ENCODE data around the gene SPRN.
"Not testable (repeated sequence)": the region's sequence is repeated elsewhere in the genome, so short reads cannot be mapped to it uniquely, and the experiment has no call there.

SPRN gene

DNA sequence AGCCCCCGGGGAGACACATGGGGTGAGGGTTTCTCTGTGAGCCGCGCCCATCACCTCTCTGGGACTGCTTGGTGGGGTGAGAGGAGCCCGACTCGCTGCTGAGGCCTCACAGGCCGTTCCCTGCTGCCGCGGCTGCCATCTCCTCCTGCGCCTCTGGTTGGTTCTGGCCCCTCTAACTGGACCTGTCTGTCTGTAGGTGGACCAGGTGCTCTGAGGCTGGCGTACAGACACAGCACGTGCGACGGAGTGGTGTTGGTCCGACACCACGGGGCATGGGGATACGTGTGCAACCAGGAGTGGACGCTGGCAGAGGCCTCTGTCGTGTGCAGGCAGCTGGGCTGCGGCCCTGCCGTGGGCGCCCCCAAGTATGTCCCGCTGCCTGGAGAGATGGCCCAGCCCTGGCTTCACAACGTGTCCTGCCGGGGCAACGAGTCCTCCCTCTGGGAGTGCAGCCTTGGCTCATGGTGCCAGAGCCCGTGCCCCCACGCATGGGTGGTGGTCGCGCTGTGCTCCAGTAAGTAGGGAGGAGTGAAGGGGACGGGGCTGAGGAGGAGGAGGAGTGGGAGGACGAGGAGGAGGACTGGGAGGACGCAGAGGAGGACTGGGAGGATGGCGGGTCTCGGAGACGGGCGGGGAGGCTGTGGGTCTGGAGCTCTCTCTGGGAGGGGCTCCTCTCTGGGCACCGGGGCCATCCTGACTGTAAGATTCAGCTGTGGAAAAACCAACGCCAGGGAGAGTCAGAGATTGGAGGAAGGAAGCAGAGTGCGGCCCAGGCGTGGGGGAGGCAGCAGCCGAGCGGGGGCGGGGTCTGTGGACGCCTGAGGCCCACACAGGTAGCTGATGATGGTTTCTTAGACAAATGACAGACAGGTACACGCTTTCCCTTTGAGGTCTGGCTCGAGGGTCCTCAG is 31.9 kb upstream of the SPRN start:
- no peak for DNase-seq

DNA sequence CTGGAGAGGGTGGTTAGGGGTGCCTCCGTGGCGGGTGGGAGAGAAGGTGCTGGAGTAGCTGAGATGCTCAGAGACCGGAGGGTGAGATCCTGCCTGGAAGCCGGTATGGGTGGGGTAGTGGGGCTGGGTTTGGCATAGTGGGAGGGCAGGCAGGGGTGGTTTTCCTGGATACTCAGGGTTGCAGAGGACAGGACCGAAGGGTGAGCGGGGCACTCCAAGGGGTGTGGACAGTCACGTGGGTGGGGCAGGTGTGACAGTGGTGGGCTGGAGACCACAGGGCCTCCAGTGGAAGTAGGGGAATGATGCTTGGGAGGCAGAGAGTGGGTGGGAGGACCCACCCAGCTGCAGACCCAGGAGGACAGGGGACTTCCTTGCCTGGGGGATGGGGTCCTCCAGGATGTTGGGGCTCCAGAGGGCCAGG is 31.2 kb upstream of the SPRN start:
- no peak for DNase-seq

DNA sequence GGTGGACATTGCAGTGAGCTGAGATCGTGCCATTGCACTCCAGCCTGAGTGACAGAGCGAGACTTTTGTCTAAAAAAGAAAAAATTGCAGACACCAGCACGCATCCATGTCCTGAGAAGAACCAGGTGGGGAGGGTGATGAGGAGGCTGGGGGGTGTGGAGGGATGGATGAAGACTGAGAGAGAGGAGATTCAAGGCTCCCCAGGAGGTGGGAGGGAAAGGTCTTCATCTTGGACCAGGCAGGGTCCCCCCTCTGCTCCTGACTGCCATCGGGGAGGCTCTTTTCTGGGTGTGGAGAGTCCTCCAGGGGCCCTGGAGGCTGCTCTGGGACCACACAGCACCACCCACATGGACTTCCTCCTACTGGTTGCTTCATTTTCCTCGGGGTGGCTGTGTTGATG is 30.8 kb upstream of the SPRN start:
- no peak for DNase-seq

DNA sequence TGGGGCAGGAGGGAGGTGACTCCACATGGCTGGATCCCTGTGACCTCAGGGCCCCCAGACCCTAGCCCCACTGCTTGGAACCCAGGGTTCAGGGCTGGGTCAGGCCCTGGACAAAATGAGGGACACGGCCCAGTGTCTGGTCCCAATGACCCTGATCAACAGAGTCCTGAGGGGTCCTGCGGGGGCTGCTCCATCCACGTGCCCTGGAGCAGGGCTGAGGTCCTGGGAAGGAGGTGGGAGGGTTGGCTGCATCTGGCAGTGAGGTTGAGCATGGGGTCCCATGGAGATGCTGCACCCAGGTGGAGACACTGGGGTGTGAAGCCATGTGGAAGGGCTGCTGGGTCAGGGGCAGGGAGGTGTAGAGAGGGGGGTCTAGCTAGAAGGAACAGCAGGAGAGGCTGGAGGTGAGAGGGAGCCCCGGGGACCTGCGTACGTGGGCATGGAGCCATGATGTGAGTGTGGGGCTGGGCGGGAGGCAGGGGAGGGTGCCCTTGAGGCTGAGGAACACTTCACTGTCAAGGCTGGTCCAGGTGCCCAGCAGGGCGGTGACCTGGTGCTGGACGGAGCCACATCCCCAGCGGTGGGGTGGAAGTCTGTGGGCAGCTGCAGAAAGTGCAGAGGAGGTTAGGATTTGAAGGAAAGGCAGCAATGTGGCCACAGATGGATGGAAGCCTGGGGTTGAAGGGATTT is 29.9 kb upstream of the SPRN start:
- no peak for DNase-seq

DNA sequence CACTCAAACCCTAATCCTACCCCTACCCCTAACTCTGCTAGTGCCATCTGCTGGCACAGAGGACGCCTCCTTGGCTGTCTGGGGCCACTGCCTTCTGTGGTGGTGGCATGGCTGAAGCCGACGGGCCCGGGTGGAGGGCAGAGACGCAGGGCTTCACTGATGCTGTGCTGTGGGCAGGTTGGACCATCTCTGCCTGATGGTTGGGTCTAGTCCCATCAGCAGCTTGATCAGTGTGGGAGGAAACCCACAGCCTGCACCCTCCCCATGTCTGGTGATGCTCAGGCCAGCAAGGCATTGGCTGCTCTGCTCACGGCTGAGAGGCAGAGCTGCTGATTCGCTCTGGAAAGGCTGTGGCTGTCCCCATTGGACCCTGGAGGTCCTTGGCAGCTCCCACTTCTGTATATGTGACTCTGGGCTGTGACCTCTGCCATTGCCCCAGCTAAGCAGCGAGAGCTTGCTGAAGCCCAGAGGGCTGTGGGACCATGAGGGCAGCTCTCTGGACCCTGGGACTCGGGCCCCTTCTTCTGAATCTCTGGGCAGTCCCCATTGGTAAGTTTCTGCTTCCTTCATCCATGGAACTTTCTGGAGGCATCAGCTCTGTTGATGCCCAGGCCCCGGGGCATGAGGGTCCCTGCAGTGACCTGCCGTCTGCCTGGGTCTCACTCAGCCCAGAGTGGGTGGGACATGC is 29.2 kb upstream of the SPRN start, which contains the start of gene SCART1:
Gene SCART1 (plus strand): TSS at position 430 of the 688 bp plus-strand sequence. CDS start 53 bp downstream, at position 483.
- DNase-seq: no peak

DNA sequence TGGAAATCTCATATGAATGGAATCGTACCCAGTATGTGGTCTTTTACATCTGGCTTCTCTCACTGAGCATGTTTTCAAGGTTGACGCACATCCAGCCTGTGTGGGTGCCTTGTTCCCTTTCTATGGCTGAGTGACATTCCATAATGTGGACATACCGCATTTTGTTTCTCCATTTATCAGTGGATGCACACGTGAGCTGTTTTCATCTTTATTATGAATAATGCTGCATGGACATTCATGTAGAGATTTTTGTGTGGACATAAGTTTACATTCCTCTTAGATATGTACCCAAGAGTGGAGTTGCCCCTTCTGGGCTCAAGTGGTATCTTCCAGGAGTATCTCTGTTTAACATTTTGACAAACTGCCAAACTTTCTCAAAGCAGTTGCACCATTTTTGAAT is 28.0 kb upstream of the SPRN start:
- no peak for DNase-seq

DNA sequence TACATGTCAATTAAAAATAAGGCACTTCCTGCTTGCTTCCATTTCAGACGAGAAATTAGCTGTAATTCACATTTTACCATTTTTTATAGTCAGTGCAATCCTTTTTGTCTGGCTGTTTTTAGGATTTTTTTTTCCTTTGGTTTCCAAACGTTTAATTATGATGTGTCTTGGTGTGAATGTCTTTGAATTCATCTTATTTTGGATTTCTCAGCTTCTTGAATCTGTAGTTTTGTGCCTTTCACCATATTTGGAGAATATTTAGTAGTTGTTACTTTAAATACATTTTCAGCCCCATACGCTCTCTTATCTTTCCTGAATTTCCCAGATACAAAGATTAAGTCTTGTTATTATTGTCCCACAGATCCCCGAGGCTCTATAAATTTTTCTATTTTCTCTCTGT is 26.9 kb upstream of the SPRN start:
- no peak for DNase-seq

DNA sequence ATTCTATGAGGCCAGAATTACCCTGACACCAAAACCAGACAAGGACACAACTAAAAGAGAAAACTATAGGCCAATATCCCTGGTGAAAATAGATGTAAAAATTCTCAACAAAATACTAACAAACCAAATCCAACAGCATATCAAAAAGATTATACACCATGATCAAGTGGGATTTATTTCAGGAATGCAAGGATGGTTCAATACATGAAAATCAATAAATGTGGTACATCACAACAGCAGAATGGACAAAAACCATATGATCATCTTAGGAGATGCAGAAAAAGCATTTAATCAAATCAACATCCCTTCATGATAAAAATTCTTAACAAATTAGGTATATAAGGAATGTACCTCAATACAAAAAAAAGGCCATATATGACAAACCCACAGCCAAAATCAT is 23.7 kb upstream of the SPRN start:
- DNase-seq: no peak

DNA sequence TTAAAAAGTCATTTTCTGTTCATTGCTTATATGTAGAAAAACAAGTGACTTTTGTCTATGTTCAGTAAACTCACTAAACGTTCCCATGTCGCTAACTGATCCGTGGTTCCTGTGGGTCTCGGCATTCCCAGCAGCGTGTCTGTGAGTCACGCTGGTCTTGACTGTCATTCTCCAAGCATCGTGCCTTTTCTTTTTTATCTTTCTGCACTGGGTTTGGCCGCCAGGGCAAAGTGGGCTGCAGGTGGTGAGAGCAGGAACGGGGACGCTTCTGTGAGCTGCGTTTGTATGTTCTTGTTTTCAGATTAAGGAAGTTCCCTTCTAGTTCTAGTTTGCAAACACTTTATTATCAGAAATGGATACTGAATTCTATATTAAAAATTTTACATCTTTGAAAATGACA is 22.6 kb upstream of the SPRN start:
- no peak for DNase-seq

DNA sequence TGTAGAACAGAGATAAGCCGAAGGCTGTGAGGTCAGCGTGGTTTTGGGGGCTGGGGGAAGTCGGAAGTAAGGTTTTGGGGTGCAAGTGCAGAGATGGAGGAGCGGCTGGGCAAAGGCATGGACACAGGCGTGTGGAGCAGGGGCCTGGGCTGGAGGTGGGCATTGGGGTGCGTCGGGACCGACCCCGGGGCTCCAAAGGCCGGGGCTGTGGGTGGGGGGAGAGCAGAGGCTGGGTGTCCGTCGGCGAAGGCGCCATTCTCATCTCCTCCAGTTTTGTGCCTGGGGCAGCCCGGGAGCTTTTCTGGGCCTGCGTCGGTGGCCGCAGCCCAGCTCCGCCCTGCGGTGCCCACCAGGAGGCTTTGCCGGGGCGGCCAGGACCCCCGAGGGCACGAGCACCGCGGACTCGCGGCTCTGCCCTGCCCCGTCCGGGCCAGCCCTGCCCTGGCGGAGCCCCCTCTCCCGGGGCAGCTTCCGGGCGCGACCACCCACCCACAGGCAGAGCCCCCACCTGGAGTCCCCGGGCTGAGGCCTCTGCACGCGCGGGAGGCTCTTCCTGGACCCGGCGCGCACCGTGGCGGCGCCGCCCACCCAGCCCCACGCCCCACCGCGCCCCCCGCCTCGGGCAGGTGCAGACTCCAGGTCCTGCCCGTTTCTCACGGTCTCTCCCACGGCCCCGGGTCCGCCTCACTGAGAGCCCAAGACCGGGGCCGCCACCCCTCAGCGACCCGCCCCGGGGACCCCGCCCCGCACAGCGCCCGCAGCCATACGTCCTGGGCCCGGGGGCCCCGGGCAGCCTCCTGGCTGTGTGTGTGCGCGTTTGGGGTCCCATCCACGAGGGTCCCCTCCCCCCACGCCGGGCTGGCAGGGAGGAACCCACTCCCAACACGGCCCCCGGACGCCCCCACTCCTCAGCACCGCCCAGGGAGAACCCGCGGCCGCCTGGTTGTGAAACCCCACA is 21.6 kb upstream of the SPRN start:
- no peak for DNase-seq

DNA sequence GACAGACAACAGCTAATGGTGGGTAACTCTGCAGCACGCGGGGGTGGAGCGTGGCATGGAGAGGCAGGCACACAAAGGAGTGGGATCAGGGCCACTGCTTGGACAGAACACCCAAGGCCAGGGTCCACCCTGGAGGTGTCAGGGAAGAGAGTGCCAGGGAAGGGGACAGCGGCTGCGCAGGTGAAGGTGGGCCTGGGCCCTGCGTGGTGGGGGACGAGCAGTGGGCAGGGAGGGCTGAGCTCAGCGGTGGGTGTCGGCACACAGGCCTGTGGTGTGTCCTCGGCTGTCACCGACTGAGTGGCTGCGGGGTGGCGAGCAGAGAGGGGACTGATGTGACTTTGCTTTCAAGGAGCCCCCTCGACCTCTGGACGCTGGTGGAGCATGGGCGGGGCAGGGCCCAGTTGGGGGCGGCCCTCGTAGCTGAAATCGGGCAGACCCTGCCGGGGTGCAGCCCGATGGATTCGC is 20.9 kb upstream of the SPRN start:
- no peak for DNase-seq

DNA sequence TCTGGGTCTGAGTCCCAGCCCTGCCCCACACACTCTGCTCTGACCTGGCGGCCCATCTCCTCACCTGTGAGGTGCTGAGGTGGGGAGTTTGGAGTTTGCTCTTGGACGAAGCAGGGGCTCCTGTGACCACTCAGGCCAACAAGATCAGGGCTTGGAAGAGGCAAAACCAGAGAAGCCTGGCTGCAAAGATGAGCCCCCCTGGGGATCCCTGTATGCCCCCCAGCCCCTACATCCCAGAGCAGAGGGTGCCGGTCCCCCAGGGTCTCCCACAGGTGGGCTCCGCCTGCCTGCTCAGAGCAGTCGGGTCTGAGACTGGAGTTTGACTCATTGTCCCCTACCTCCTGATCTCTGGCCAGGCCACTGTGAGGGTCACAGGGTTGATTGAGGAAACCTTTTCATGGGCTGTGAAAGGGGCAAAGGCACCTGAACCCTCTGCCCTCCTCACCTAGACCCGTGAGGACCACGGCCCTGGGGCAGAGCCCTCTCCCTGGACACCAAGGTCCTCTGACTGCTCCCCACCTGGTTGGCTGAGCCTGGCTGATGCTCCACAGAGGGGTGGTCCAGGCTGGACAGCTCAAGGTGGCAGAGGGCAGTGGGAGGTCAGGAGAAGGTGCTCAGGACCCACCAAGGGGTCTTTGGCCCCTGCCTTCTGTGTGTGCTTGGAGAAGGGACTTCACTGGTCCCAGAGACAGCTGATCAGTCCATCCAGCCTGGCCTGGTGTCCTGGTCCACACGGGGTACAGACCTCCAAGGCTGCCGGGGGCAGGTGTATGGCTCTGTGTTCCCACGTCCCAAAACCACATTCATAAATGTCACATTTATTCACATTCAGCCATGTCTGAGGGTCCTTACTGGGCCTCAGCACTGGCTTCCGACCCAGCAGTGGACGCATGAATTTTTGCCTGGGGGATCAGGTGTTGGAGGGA is 20.2 kb upstream of the SPRN start:
- no peak for DNase-seq

DNA sequence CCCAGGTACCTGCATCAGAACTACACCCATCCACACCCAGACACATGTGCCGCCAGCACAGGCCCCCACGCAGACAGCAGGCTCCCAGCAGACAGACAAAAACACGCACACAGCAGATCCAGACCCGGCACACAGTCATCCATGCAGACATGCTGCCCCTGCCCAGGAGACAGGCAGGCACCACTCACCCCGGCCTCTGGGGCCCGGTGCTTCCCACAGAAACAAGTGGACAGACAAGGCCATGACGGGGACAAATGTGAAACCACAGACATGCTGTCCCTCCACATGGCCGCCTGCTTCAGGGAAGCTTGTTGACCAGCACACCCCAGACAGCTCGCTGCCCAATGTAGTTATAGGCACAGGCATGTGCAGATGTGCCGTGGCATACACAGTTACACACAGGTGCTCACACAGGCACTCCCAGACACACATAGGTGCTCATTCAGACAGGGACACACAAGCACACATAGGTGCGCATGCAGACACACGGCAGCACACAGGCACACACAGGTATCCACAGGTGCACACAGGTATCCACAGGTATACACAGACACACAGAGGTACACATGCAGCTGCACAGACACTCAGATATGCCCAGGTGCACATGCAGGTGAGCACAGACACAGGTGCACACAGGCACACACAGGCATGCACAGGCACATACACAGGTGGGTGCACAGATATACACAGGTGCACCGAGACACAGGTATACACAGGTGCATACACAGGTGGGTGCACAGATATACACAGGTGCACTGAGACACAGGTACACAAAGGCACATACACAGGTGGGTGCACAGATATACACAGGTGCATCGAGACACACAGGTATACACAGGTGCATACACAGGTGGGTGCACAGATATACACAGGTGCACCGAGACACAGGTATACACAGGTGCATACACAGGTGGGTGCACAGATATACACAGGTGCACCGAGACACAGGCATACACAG is 18.8 kb upstream of the SPRN start:
- DNase-seq: no peak

DNA sequence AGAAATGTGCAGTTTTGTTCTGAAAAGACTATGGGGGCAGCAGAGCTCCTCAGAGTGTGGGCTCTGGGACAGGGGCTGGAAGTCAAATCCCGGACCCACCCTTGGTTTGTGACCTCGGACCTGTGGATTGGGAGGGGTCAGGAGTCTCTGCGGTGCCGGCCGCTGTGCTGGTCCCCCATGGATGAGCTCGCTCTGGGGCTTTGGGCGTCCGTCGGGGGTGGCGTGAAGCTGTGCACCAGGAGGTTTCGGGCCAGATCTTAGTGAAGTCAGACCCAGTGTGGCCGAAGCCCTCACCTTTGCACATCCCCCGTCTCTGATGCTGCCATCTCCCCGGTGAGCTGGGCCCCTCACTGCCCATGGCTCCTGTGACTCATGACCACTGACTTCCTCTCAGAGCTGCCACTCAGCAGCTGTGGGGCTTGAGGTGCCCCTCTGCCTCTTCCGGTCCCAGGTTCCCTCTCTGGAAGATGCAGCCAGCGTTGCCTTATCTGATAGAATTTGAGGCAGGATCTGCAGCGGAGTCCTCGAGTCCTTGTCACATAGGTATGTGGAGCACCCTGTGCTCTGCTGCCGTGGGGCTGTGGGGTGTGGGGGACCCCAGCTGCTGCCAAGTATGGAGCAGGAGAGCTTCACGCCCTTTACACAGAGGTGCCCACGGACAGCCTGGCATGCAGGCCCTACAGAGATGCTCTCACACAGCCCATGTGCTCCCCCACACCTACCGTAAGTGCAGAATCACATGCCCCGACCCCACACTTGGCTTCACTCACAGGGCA is 18.0 kb upstream of the SPRN start:
- no peak for DNase-seq

DNA sequence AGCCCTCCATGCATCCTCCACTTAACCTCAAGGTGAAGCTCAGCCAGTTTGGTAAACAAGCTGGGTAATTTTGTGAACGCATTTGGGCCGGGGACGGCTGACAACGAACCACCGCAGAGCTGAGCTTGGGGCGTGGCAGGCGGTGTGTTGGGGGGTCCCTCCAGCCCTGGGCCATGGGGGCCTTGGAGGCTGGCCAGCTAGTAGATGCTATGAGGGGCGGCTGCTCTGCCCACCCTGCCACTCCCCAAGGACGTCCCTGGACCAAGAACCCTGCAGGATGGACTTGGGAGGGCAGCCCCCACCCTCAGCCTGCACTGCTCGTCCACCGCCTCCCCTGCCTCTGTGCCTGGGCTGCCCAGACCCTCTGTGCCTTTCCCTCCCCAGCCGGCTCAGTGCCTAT is 17.4 kb upstream of the SPRN start:
- DNase-seq: no peak

DNA sequence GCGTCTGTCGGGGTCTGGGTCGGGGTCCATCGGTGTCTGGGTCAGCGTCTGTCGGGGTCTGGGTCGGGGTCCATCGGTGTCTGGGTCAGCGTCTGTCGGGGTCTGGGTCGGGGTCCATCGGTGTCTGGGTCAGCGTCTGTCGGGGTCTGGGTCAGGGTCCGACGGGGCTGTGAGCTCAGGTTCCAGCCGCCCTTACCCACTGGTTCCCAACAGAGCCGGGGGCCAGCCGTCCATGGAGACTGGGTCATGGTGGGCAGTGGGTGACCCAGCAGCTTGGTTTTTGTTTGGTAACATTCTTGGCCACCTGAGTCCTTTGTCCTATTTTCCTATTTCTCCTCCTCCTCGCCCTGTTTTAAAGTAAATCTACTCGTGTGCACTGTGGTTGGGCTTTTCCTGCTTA is 16.9 kb upstream of the SPRN start:
- DNase-seq: not testable (repeated sequence)

DNA sequence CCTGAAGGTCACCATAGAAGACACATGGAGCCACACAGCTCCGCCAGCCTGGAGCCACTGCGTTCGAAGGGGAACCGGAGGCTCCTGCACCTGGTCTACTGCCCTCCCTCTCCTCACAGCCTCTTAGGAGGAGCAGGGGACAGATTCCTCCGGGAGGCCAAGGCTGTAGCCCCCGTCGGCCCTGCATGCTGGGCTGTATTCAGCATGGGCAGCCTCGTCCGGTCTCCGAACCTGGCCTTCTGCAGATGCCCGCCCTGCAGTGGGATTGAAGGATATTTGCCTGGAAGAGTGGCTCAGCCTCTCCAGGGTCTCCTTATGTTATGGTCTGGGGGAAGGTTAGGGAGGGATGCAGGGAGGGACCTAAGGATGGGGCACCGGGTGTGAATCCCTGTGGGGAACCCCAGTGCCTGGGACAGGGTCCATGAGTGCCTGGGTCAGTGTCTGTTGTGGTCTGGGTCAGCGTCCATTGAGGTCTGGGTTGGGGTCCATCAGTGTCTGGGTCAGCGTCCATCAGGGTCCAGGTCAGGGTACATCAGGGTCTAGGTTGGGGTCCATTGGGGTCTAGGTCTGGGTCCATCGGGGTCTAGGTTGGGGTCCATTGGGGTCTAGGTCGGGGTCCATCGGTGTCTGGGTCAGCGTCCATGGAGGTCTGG is 16.3 kb upstream of the SPRN start:
- no peak for DNase-seq
